EH (cell line): ENCODE results near the gene HPX.
A peak's percentile ranks its signal among the peaks of the same experiment; 100 is the strongest.

ENCODE experiments used
- DNase-seq: peaks from one replicate; pipeline ENCODE4 v3.0.0-alpha.2; 2015; ENCODE audit warnings: low read depth

The HPX gene

GRCh38 chr11:6440906-6441358 lies at the start of gene HPX:
HPX (minus strand) TSS chr11:6440987; CDS start chr11:6440963, 24 bp downstream.
- no peak for DNase-seq

GRCh38 chr11:6489306-6489705 lies 48.5 kb upstream of the HPX start:
- DNase-seq, result no peak

GRCh38 chr11:6488821-6489220 lies 48.0 kb upstream of the HPX start:
- no peak for DNase-seq

- no peak for DNase-seq
These were observed 47.6 kb upstream of the HPX start for GRCh38 chr11:6488342-6488741.

- no peak for DNase-seq
These were observed 46.2 kb upstream of the HPX start for GRCh38 chr11:6486938-6487337.

- DNase-seq, result no peak
These were observed 45.5 kb upstream of the HPX start for GRCh38 chr11:6486256-6486655.

- DNase-seq, result no peak
These were observed 44.9 kb upstream of the HPX start for GRCh38 chr11:6485661-6486060.

GRCh38 chr11:6483015-6483414 lies 42.2 kb upstream of the HPX start:
- DNase-seq, result no peak

- no peak for DNase-seq
These were observed 41.7 kb upstream of the HPX start for GRCh38 chr11:6482441-6482840.

GRCh38 chr11:6481924-6482275 lies 41.1 kb upstream of the HPX start:
- DNase-seq, result no peak

GRCh38 chr11:6481012-6481923 lies 40.5 kb upstream of the HPX start, which contains the start of the genes ARFIP2 and TIMM10B:
ARFIP2 (minus strand) TSS chr11:6481331; CDS start chr11:6480421, 910 bp downstream.
TIMM10B (plus strand) TSS chr11:6481501; CDS start chr11:6481517, 16 bp downstream.
- DNase-seq, result peak; percentile 99

- peak; percentile 39 for DNase-seq
These were observed 39.6 kb upstream of the HPX start for GRCh38 chr11:6480299-6480914.

- no peak for DNase-seq
These were observed 35.8 kb upstream of the HPX start for GRCh38 chr11:6476571-6476970.

- DNase-seq, result no peak
These were observed 35.1 kb upstream of the HPX start for GRCh38 chr11:6475936-6476335.

GRCh38 chr11:6474806-6475500 lies 34.2 kb upstream of the HPX start:
- peak; percentile 21 for DNase-seq

- DNase-seq, result no peak
These were observed 33.6 kb upstream of the HPX start for GRCh38 chr11:6474413-6474792.

GRCh38 chr11:6473451-6474412 lies 32.9 kb upstream of the HPX start, which contains the start of gene TRIM3:
TRIM3 (minus strand) TSS chr11:6473941; CDS start chr11:6465695, 8,246 bp downstream.
- DNase-seq, result peak; percentile 91

GRCh38 chr11:6472934-6473333 lies 32.1 kb upstream of the HPX start:
- no peak for DNase-seq

- DNase-seq, result no peak
These were observed 28.8 kb upstream of the HPX start for GRCh38 chr11:6469599-6469998.

GRCh38 chr11:6468712-6469495 lies 28.1 kb upstream of the HPX start:
- DNase-seq, result peak; percentile 90

GRCh38 chr11:6459099-6459450 lies 18.3 kb upstream of the HPX start:
- no peak for DNase-seq
